HepG2 (cell line): ENCODE data around the gene CAMSAP2. TPM values are rescaled to one million over a fixed set of nuclear protein-coding genes. Genes with fewer than 3 reads are reported as not detected.

Experiments
- ARHGAP35 ChIP-seq: sonication (generic); formaldehyde crosslinking; IDR thresholded peaks from 2 replicates; pipeline ENCODE4 v1.9.0; 2022; ENCODE audit warnings: mild to moderate bottlenecking, inconsistent platforms, moderate library complexity, missing genetic modification reagents, borderline replicate concordance
- CEBPB ChIP-seq: IDR thresholded peaks from 2 replicates; pipeline ENCODE4 v1.6.1; 2011; ENCODE audit warnings: low read depth, low read length, improper control_type of control experiment, borderline replicate concordance
- IRF9 ChIP-seq: sonication (generic); formaldehyde crosslinking; IDR thresholded peaks from 2 replicates; pipeline ENCODE4 v1.8.0; 2022; ENCODE audit warnings: missing genetic modification reagents, mild to moderate bottlenecking, borderline replicate concordance
- NFYB ChIP-seq: sonication (generic); formaldehyde crosslinking; IDR thresholded peaks from 2 replicates; pipeline ENCODE4 v1.4.0; 2020; ENCODE audit warnings: missing genetic modification reagents
- REPIN1 ChIP-seq: sonication (generic); formaldehyde crosslinking; IDR thresholded peaks from 2 replicates; pipeline ENCODE4 v1.8.0; 2022; ENCODE audit warnings: missing genetic modification reagents, low read depth, mild to moderate bottlenecking, borderline replicate concordance
- ZKSCAN5 ChIP-seq: sonication (generic); formaldehyde crosslinking; IDR thresholded peaks from 2 replicates; pipeline ENCODE4 v1.5.1; 2020; ENCODE audit warnings: mild to moderate bottlenecking, missing genetic modification reagents
- ZNF329 ChIP-seq: sonication (generic); formaldehyde crosslinking; IDR thresholded peaks from 2 replicates; pipeline ENCODE4 v1.9.0; 2021; ENCODE audit warnings: low read depth, mild to moderate bottlenecking, missing genetic modification reagents
- ZNF331 ChIP-seq: sonication (generic); formaldehyde crosslinking; IDR thresholded peaks from 2 replicates; pipeline ENCODE4 v1.4.0; 2020; ENCODE audit warnings: missing genetic modification reagents
- ZNF343 ChIP-seq: sonication (generic); formaldehyde crosslinking; IDR thresholded peaks from 2 replicates; pipeline ENCODE4 v1.4.0; 2020; ENCODE audit warnings: mild to moderate bottlenecking, missing genetic modification reagents
- ZNF460 ChIP-seq: sonication (generic); formaldehyde crosslinking; IDR thresholded peaks from 2 replicates; pipeline ENCODE4 v1.5.1; 2020; ENCODE audit warnings: missing genetic modification reagents, mild to moderate bottlenecking, borderline replicate concordance
- ZNF484 ChIP-seq: sonication (generic); formaldehyde crosslinking; IDR thresholded peaks from 2 replicates; pipeline ENCODE4 v1.5.1; 2020; ENCODE audit warnings: mild to moderate bottlenecking, low read depth, missing genetic modification reagents, borderline replicate concordance
- ZNF547 ChIP-seq: sonication (generic); formaldehyde crosslinking; IDR thresholded peaks from 2 replicates; pipeline ENCODE4 v1.5.1; 2020; ENCODE audit warnings: mild to moderate bottlenecking, missing genetic modification reagents
- ZNF609 ChIP-seq: sonication (generic); formaldehyde crosslinking; IDR thresholded peaks from 2 replicates; pipeline ENCODE4 v1.4.0; 2020; ENCODE audit warnings: mild to moderate bottlenecking, missing genetic modification reagents, borderline replicate concordance
- ZNF724P ChIP-seq: sonication (generic); formaldehyde crosslinking; IDR thresholded peaks from 2 replicates; pipeline ENCODE4 v1.8.0; 2022; ENCODE audit warnings: missing genetic modification reagents, borderline replicate concordance
- polyA plus RNA-seq, 8 experiments: library from polyadenylated mRNA; depleted of rRNA in 3 of 8; stranded (reverse) in 7 of 8; unstranded in 1 of 8; fragments of >200 nt; fragmentation: Illumina TruSeq in 4 of 8; extraction: Trizol in 4 of 8; gene quantifications; 2 replicates each; pipeline versions ENCODE4 v1.2.1 to v1.2.3, GENCODE V29; 2011 to 2016; ENCODE audit warnings: low read depth in 4 of 8, missing spikeins in 1 of 8, mixed read lengths in 1 of 8; ENCODE audit not compliant: insufficient read depth in 1 of 8
- total RNA-seq, 5 experiments: library from RNA; depleted of rRNA; stranded (reverse); fragments of >200 nt; fragmentation: Illumina TruSeq; extraction: Trizol; gene quantifications; 2 replicates each; pipeline ENCODE4 v1.2.3, GENCODE V29; 2016; ENCODE audit warnings: low read depth in 1 of 5
- TF ChIP-seq, protein P1 (sequence below): sonication (generic); formaldehyde crosslinking; IDR thresholded peaks from 2 replicates; pipeline ENCODE4 v1.5.0; 2020; ENCODE audit warnings: mild to moderate bottlenecking, missing genetic modification reagents, borderline replicate concordance
- TF ChIP-seq, protein P2 (sequence below): sonication (generic); formaldehyde crosslinking; conservative IDR thresholded peaks from 2 replicates; pipeline ENCODE4 v1.4.0; 2020; ENCODE audit warnings: missing genetic modification reagents

Gene CAMSAP2
- total and polyA plus RNA-seq, 2 of the 13 experiments (the other 11 are each of a cell fraction or from before 2014, with no cell fraction given): 3.4 to 8.2 TPM

DNA sequence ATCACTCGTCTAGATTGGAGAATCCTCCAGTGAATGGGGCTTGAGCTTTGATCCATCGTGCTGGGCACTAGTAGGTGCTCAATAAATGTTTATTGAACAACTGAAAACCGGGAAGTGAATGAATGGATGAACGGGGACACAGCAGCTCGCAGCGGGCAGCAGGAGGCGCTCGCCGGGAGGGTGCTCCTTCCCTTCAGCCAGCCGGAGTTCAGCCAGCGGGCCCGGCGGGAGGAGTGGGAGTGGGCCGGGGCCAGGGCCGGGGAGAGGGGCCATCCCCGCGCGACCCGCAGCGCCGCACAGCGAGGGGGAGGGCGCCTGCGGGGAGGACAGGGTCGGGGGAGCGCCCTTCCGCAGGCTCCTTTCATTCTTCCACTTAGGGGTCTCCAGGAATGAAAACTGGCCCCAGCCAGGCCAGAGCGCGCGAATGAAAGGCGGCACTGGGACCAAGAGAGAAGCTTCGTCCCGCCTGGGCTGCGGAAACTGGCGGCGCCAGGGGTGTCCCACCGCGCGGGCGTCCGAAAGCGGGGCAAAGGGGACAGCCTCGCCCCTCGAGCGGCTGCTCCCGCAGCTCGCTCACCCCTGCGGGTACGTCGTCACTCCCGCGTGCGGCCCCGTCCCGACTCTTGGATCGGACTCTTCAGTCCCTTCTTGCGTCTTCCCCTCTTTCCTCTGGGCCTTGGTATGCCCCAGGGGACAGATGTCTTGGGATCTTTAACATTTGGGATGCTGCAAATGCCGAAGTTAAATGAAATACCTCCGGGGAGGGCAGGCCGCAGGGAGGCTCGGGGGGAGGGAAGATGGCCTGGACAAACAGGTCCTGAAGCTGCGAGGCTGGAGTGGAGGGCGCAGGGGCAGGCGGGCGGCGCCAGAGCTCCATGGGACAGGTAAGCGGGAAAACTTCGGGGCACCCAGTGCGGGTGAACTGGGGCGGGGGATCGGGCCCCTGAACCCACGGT lies 152.4 kb downstream of the CAMSAP2 start (continued):
- TF ChIP-seq ZNF484 (CRISPR knock-in tag) (no peak), ARHGAP35 (CRISPR knock-in tag) (no peak), IRF9 (CRISPR knock-in tag) (no peak), ZNF460 (no peak), ZKSCAN5 (CRISPR knock-in tag) (no peak), ZNF609 (CRISPR knock-in tag) (no peak; the same call in 1 of the 2 replicates), ZNF329 (CRISPR knock-in tag) (no peak), CEBPB (no peak), ZNF547 (0 out of 2 replicates have a peak, but pooled peaks have one; percentile 6), REPIN1 (CRISPR knock-in tag) (peak; percentile 58; the same call in 1 of the 2 replicates), ZNF724P (CRISPR knock-in tag) (0 out of 2 replicates have a peak, but pooled peaks have one; percentile 11), ZNF331 (CRISPR knock-in tag) (no peak; the same call in 1 of the 2 replicates), ZNF343 (peak; percentile 34; the same call in 1 of the 2 replicates), NFYB (no peak; the same call in 1 of the 2 replicates)
- TF ChIP-seq, protein P1, sequence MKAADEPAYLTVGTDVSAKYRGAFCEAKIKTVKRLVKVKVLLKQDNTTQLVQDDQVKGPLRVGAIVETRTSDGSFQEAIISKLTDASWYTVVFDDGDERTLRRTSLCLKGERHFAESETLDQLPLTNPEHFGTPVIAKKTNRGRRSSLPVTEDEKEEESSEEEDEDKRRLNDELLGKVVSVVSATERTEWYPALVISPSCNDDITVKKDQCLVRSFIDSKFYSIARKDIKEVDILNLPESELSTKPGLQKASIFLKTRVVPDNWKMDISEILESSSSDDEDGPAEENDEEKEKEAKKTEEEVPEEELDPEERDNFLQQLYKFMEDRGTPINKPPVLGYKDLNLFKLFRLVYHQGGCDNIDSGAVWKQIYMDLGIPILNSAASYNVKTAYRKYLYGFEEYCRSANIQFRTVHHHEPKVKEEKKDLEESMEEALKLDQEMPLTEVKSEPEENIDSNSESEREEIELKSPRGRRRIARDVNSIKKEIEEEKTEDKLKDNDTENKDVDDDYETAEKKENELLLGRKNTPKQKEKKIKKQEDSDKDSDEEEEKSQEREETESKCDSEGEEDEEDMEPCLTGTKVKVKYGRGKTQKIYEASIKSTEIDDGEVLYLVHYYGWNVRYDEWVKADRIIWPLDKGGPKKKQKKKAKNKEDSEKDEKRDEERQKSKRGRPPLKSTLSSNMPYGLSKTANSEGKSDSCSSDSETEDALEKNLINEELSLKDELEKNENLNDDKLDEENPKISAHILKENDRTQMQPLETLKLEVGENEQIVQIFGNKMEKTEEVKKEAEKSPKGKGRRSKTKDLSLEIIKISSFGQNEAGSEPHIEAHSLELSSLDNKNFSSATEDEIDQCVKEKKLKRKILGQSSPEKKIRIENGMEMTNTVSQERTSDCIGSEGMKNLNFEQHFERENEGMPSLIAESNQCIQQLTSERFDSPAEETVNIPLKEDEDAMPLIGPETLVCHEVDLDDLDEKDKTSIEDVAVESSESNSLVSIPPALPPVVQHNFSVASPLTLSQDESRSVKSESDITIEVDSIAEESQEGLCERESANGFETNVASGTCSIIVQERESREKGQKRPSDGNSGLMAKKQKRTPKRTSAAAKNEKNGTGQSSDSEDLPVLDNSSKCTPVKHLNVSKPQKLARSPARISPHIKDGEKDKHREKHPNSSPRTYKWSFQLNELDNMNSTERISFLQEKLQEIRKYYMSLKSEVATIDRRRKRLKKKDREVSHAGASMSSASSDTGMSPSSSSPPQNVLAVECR (CRISPR knock-in tag): no peak; the same call in 1 of the 2 replicates
- TF ChIP-seq, protein P2, sequence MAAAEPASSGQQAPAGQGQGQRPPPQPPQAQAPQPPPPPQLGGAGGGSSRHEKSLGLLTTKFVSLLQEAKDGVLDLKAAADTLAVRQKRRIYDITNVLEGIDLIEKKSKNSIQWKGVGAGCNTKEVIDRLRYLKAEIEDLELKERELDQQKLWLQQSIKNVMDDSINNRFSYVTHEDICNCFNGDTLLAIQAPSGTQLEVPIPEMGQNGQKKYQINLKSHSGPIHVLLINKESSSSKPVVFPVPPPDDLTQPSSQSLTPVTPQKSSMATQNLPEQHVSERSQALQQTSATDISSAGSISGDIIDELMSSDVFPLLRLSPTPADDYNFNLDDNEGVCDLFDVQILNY (CRISPR knock-in tag): peak; percentile 42; the same call in 1 of the 2 replicates
